Left ventricle myocardium superior (tissue), 1 donor: Measurements from ENCODE around the gene XKR7. TPM values are rescaled to one million over a fixed set of nuclear protein-coding genes. Genes with fewer than 3 reads are reported as not detected.
"Not testable (repeated sequence)": the region's sequence is repeated elsewhere in the genome, so short reads cannot be mapped to it uniquely, and the experiment has no call there.

Experiments
- ATAC-seq: fragments of 200-7000 bp; cut with Tn5 transposase; one replicate; pipeline ENCODE4 v1.9.1; 2020; ENCODE audit warnings: mild to moderate bottlenecking, moderate library complexity
- DNase-seq: peaks from one replicate; pipeline ENCODE4 v3.0.0-alpha.2; 2020
- intact Hi-C: fragments of 100-400 bp; cut with micrococcal nuclease; formaldehyde crosslinking; loops from one replicate; pipeline ENCODE4 v1.11.0; 2022
- long read RNA-seq: library from polyadenylated mRNA; unstranded; transcript quantifications from one replicate; pipeline ENCODE4 v2.0.0, GENCODE V29; 2021
- total RNA-seq: library from RNA; stranded (reverse); fragmentation: NEBNext Ultra II Directional; extraction: Animal tissue kit (Norgen Biotek cat#: 25700); gene quantifications from one replicate; pipeline ENCODE4 v1.2.1, GENCODE V29; 2021
- donor health status: DM: no; HTN: yes; CAD: no; lungs with severe emphysema.

XKR7 gene
- not detected for total RNA-seq
- long read RNA-seq: 0 reads

GRCh38 chr20:31967830-31968249 is at the start of gene XKR7:
XKR7 (plus strand) TSS chr20:31968151; CDS start chr20:31968176, 25 bp downstream.
- ATAC-seq: no peak
- DNase-seq: no peak
- intact Hi-C loops: no loop called here

GRCh38 chr20:31918466-31919105 is 49.4 kb upstream of the XKR7 start:
- DNase-seq (no peak), ATAC-seq (no peak)
- intact Hi-C loops: no loop called here

- intact Hi-C loops: no loop called here
- DNase-seq: no peak
- ATAC-seq: no peak
Measured at GRCh38 chr20:31919410-31920155, 48.4 kb upstream of the XKR7 start.

- DNase-seq: no peak
- no peak for ATAC-seq
- intact Hi-C loops: no loop called here
Measured at GRCh38 chr20:31920275-31920855, 47.6 kb upstream of the XKR7 start.

GRCh38 chr20:31921480-31921879 is 46.5 kb upstream of the XKR7 start:
- DNase-seq, ATAC-seq, intact Hi-C loops: not testable (repeated sequence)

GRCh38 chr20:31922181-31922580 is 45.8 kb upstream of the XKR7 start:
- no peak for DNase-seq
- intact Hi-C loops: no loop called here
- no peak for ATAC-seq

GRCh38 chr20:31922588-31922987 is 45.4 kb upstream of the XKR7 start:
- no peak for DNase-seq
- no peak for ATAC-seq
- intact Hi-C loops: no loop called here

GRCh38 chr20:31923388-31924331 is 44.3 kb upstream of the XKR7 start:
- DNase-seq (no peak), ATAC-seq (no peak)
- intact Hi-C loops: no loop called here

- no peak for ATAC-seq
Measured at GRCh38 chr20:31924561-31924960, 43.4 kb upstream of the XKR7 start.

GRCh38 chr20:31925631-31926030 is 42.3 kb upstream of the XKR7 start:
- DNase-seq: no peak
- intact Hi-C loops: no loop called here
- no peak for ATAC-seq

More at GRCh38 chr20:31924561-31924960, 43.4 kb upstream of the XKR7 start:
- intact Hi-C loops: no loop called here
- DNase-seq: no peak

- ATAC-seq (no peak), DNase-seq (no peak)
- intact Hi-C loops: no loop called here
Measured at GRCh38 chr20:31926493-31926892, 41.5 kb upstream of the XKR7 start.

GRCh38 chr20:31927627-31928159 is 40.3 kb upstream of the XKR7 start:
- DNase-seq (no peak), ATAC-seq (no peak)
- intact Hi-C loops: no loop called here

GRCh38 chr20:31929631-31930030 is 38.3 kb upstream of the XKR7 start:
- DNase-seq, ATAC-seq, intact Hi-C loops: not testable (repeated sequence)

- intact Hi-C loops: no loop called here
- ATAC-seq (no peak), DNase-seq (no peak)
Measured at GRCh38 chr20:31930779-31931178, 37.2 kb upstream of the XKR7 start.

GRCh38 chr20:31933698-31934097 is 34.3 kb upstream of the XKR7 start:
- intact Hi-C loops: no loop called here
- no peak for DNase-seq
- ATAC-seq: no peak

GRCh38 chr20:31934491-31934890 is 33.5 kb upstream of the XKR7 start:
- intact Hi-C loops: no loop called here

GRCh38 chr20:31934968-31935764 is 32.8 kb upstream of the XKR7 start:
- intact Hi-C loops: no loop called here
- ATAC-seq: no peak
- DNase-seq: no peak

More at GRCh38 chr20:31934491-31934890, 33.5 kb upstream of the XKR7 start:
- DNase-seq: no peak
- ATAC-seq: no peak

- no peak for DNase-seq
- ATAC-seq: no peak
- intact Hi-C loops: no loop called here
Measured at GRCh38 chr20:31936420-31936819, 31.5 kb upstream of the XKR7 start.
